Fibroblast of skin of abdomen (primary cell): ENCODE data around the gene RPS8.
"Not testable (repeated sequence)": the region's sequence is repeated elsewhere in the genome, so short reads cannot be mapped to it uniquely, and the experiment has no call there.

ENCODE experiments used
- DNase-seq: peaks from one replicate; pipeline ENCODE4 v3.0.0-alpha.2; 2013

Gene RPS8

GRCh38 chr1:44783697-44784093, 8.4 kb downstream of the RPS8 start:
- no peak for DNase-seq

- no peak for DNase-seq
Observed at GRCh38 chr1:44784094-44785028, 9.0 kb downstream of the RPS8 start.

- no peak for DNase-seq
Observed at GRCh38 chr1:44785029-44785380, 9.7 kb downstream of the RPS8 start.

- DNase-seq: no peak
Observed at GRCh38 chr1:44785501-44786137, 10.3 kb downstream of the RPS8 start.

- DNase-seq: peak; percentile 41
Observed at GRCh38 chr1:44786138-44786840, 10.9 kb downstream of the RPS8 start.

GRCh38 chr1:44786841-44787426, 11.6 kb downstream of the RPS8 start:
- DNase-seq: no peak

- DNase-seq: no peak
Observed at GRCh38 chr1:44787506-44787905, 12.2 kb downstream of the RPS8 start.

GRCh38 chr1:44788120-44788860, 12.9 kb downstream of the RPS8 start, which contains the start of gene BEST4:
TSS of gene BEST4 (minus strand) at chr1:44788170. CDS start at chr1:44787705, 465 bp downstream.
- no peak for DNase-seq

- no peak for DNase-seq
Observed at GRCh38 chr1:44790968-44791801, 15.8 kb downstream of the RPS8 start.

GRCh38 chr1:44792736-44793502, 17.6 kb downstream of the RPS8 start:
- DNase-seq: no peak

GRCh38 chr1:44797886-44798285, 22.5 kb downstream of the RPS8 start:
- not testable (repeated sequence) for DNase-seq

GRCh38 chr1:44798481-44799365, 23.4 kb downstream of the RPS8 start:
- DNase-seq: no peak

- peak; percentile 98 for DNase-seq
Observed at GRCh38 chr1:44799770-44800584, 24.6 kb downstream of the RPS8 start, which contains the start of gene PLK3. TSS of gene PLK3 (plus strand) at chr1:44800377. CDS start at chr1:44800464, 87 bp downstream.

- no peak for DNase-seq
Observed at GRCh38 chr1:44801491-44802305, 26.4 kb downstream of the RPS8 start.

- DNase-seq: no peak
Observed at GRCh38 chr1:44802306-44803061, 27.1 kb downstream of the RPS8 start.

- DNase-seq: no peak
Observed at GRCh38 chr1:44803062-44803311, 27.6 kb downstream of the RPS8 start.
